Measurements from ENCODE around the gene SAMD9L. TPM values are rescaled to one million over a fixed set of nuclear protein-coding genes. Genes with fewer than 3 reads are reported as not detected.

Gene SAMD9L
- total and polyA plus RNA-seq, 12 donors: 1.7 to 27.7 (median 4.9) TPM

DNA sequence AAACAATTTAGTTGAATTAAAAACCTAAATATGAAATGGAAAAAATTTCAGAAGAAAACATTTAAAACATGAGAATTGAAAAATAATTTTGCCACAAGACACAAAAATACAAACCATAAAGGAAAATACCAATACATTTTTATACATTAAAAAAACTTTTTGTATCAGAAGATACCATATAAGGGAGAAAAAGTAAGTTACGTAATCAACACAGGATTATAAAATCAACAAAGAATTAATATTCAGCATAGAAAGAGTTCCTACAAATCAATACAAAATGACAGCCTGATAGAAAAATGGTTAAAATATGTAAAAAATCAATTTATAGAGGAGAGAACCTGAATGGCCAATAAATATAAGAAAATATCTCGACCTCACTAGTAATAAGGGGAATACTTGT, 16.6 kb upstream of the SAMD9L start:
- Histone ChIP-seq H3K4me3 (no peak overlapping the region), H3K9me3 (peaks cover 0 to 33% (median 4%) of the 10 kb centered on the region in 11 donors), H3K4me1 (no peaks in the 10 kb centered on the region), H3K27me3 (no peaks in the 10 kb centered on the region), H3K27ac (no peak overlapping the region), H3K36me3 (no peaks in the 10 kb centered on the region)
- TF ChIP-seq, protein P1, sequence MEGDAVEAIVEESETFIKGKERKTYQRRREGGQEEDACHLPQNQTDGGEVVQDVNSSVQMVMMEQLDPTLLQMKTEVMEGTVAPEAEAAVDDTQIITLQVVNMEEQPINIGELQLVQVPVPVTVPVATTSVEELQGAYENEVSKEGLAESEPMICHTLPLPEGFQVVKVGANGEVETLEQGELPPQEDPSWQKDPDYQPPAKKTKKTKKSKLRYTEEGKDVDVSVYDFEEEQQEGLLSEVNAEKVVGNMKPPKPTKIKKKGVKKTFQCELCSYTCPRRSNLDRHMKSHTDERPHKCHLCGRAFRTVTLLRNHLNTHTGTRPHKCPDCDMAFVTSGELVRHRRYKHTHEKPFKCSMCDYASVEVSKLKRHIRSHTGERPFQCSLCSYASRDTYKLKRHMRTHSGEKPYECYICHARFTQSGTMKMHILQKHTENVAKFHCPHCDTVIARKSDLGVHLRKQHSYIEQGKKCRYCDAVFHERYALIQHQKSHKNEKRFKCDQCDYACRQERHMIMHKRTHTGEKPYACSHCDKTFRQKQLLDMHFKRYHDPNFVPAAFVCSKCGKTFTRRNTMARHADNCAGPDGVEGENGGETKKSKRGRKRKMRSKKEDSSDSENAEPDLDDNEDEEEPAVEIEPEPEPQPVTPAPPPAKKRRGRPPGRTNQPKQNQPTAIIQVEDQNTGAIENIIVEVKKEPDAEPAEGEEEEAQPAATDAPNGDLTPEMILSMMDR (IDR thresholded peaks at IDR 0.05): no peak
- 59 to 88% methylated on average over 2 of the region's 2 CpGs for WGBS, 2 donors
- ATAC-seq: no peak
- intact Hi-C loops (cut with DNase I): no loop called here
- no peak for DNase-seq

DNA sequence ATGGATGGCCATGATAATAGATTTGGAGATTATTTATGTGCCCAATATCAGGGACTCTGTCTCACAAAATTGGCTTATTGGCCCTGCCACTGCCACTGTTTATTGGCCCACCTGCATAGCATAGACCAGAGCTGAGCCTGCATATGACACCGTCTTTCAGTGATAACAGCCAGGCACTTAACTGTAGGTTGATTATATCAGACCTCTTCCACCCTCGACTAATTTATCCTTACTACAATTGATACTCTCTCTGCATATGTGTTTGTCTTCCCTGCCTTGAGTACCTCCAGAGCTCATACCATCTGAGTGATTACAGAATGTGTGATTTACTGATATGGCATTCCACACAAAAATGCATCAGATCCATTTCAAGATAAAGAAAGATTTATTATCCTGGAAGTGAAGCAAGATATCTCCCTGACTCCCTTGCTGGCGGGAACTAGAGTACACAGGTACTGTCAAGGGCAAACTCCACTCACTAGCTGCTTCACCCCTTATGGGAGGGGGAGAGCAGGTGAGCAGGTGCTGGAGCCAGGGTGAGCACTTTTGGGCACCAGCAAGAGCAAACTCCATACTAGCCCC, 13.1 kb upstream of the SAMD9L start:
- Histone ChIP-seq H3K36me3 (no peaks in the 10 kb centered on the region), H3K4me3 (no peak overlapping the region), H3K4me1 (no peaks in the 10 kb centered on the region), H3K27me3 (no peaks in the 10 kb centered on the region), H3K27ac (no peak overlapping the region), H3K9me3 (peaks cover 0 to 15% (median 0%) of the 10 kb centered on the region in 11 donors)
- ATAC-seq (no peak), DNase-seq (no peak)
- intact Hi-C loops (cut with DNase I): no loop called here
- TF ChIP-seq, protein P1 (IDR thresholded peaks at IDR 0.05): no peak
- 61 to 84% methylated on average over 3 of the region's 3 CpGs for WGBS, 2 donors

DNA sequence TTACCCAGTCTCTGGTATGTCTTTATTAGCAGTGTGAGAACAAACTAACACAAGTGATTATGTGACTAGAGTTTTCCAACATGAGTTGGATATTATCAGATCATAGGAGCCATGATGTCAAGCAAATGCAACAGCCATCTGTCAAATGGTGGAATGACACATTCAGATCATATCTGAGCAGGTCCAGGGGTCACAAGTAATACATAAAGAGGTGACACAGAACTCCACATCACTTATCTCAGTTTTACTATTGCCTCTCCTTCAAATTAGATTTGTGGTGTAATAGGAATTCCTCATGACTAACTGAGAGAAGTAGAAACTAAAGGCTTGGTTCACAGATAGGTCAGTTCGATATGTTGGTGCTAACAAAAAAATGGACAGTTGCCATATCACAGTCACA, 12.2 kb upstream of the SAMD9L start:
- no peak for ATAC-seq
- no peak for DNase-seq
- intact Hi-C loops (cut with DNase I): no loop called here
- H3K4me3 ChIP-seq: no peak overlapping the region
- no peak overlapping the region for H3K27ac ChIP-seq
- H3K36me3 ChIP-seq: no peaks in the 10 kb centered on the region
- H3K9me3 ChIP-seq: peaks cover 0 to 15% (median 0%) of the 10 kb centered on the region in 11 donors
- H3K27me3 ChIP-seq: no peaks in the 10 kb centered on the region
- 66 to 68% methylated on average over 1 of the region's 1 CpG for WGBS, 2 donors
- TF ChIP-seq, protein P1 (IDR thresholded peaks at IDR 0.05): no peak
- no peaks in the 10 kb centered on the region for H3K4me1 ChIP-seq

DNA sequence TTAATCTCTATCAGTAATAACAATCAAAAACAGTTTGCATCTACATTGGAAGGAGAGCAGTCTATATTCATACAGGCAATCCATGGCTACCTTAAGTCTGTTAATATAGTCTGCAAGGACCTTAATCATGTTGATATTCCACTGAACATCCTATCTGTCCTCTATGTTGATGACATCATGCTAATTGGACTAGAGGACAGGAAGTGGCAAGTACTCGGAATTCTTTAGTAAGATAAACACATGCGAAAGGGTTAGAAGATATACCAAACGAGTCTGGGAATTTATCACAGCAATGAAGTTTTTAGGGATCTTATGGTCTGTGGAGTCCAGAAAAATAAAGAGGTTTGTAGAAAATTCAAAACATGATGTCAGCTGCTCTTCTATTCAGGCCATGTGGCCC, 11.3 kb upstream of the SAMD9L start:
- no peak for DNase-seq
- intact Hi-C loops (cut with DNase I): no loop called here
- TF ChIP-seq, protein P1 (IDR thresholded peaks at IDR 0.05): no peak
- Histone ChIP-seq H3K27me3 (no peaks in the 10 kb centered on the region), H3K9me3 (peaks cover 0 to 15% (median 0%) of the 10 kb centered on the region in 11 donors), H3K4me1 (no peaks in the 10 kb centered on the region), H3K4me3 (no peak overlapping the region), H3K36me3 (no peaks in the 10 kb centered on the region), H3K27ac (no peak overlapping the region)
- WGBS, 2 donors: 36 to 45% methylated on average over 3 of the region's 3 CpGs
- no peak for ATAC-seq
